ENCODE results near the gene VWA3B.
"Not testable (repeated sequence)": the region's sequence is repeated elsewhere in the genome, so short reads cannot be mapped to it uniquely, and the experiment has no call there.

VWA3B gene

DNA sequence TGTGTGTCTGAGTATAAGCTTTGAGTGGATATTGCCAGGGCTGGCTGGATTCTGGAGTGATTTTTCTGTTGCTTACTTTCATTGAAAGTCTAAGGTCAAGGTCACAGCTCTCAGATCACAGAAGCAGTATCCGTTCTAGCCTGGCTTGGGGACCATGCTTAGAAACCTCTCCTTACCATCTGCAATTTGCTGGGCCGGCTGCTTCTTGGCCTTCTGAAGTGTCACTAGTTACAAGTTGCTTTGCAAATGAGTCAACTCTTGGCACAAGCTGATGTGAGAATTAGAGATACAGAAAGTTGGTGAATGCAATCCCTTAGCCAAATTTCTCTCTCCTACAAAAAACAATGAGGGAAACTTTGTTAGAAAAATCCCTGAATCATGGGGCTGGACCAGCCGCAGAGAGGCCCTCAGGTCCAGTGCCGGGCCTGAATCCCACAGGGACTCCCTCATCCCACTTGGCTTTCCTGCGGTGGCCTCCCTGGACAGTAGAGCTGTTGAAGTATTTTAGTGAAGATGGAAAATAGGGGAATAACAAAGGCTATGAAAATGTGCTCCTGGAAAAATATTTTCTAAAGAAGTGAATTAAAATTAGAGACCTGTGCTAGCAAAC, 166.6 kb downstream of the VWA3B start:
- peak; percentile 21 for DNase-seq

DNA sequence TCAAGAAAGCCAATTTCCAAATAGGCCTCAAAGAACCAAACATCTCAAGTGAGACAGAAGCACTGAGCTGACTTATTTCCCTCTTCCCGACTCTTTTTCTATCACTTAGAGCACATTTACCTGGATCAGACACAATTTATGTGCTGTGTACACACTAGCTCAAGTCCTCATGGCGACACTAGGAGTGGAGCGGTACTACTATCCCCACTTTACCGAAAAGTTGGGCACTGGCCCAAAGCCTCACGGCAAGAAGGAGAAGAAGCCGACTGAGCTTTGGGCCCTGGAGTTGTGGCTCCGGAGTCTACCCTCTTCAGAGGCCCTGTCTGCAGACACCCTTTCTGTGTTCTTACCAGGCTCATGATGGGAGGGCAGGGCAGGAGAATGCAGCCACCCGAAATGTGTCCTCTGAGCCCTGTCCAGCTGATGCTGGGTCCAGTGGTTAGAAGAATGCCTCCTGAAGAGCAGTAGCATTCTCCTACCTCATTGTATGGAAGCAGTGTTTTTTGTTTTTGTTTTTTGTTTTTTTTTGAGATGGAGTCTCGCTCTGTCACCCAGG, 167.6 kb downstream of the VWA3B start:
- no peak for DNase-seq

DNA sequence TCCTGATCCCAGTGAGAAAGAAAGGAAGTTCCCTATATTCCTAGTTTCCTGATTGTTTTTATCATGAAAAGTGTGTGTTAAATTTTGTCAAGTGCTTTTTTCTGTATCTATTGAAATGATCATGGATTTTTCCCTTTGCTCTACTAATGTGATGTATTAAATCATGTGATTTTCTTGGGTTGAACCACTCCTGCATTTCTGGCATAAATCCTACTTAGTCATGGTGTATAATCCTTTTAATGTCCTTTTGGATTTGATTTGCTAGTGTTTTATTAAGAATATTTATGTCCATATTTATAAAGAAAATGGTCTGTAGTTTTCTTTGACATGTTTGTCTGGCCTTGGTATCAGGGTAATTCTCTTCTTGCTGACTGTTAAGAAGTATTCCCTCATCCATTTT, 171.9 kb downstream of the VWA3B start:
- no peak for DNase-seq

DNA sequence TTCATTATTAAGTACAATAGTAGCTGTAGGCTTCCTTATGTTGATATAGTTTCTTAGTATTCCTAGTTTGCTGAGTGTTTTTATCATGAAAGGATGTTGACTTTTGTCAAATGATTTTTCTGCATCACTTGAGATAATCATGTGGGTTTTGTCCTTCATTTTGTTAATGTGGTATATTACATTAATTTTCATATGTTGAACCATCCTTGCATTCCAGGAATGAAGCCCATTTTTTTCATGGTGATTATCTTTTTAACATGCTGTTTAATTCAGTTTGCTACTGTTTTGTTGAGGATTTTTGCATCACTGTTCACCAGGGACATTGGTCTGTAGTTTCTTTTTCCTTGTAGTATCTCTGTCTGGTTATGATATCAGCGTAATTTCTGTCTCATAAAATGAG, 176.4 kb downstream of the VWA3B start:
- DNase-seq: no peak

DNA sequence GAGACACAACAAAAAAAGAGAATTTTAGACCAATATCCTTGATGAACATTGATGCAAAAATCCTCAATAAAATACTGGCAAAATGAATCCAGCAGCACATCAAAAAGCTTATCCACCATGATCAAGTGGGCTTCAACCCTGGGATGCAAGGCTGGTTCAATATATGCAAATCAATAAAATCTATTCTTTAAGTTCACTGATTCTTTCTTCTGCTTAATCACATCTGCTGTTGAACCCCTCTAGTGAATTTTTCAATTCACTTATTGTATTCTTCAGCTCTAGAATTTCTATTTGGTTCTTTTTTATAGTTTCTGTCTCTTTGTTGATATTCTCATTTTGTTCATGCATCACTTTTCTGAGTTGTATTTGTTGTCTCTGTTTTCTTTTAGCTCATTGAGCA, 181.3 kb downstream of the VWA3B start:
- not testable (repeated sequence) for DNase-seq

DNA sequence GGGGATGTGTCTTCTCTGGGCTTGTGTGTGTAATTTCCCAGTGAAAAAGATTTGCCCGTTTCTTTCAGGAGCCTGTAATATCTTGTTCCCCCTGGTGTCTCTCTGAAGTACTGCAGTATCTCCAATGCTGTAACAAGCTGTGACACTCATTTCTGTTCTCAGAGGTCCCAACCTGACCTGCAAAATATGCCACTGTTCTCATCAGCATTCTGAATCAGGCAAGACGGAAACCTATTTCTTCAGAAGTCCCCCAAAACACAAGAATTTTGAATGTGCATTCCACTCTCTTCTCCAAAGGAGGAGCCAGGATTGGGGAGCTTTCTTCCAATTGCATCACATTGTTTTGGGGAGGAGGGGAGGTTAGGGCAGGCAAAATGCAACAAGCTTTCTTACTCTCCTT, 182.3 kb downstream of the VWA3B start:
- DNase-seq: peak; percentile 84

DNA sequence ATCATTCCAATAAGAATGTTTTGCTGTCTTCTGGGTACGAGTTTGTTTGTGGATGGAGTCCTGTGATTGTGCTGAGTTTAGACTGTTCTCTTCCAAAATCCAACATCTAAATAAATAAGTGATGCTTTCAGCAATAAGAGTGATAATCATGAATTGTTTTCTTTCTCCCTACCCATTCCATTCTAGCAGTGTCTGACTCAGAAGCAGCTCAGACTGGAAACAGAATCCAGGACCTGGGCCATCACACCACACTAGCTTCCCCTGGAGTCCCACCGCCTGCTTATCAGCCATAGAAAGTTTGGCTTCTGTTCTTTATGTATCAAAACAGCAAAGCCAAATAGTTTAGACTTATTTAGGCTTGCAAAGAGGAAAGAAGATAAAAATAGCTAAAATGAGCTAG, 182.9 kb downstream of the VWA3B start:
- DNase-seq: peak; percentile 53

DNA sequence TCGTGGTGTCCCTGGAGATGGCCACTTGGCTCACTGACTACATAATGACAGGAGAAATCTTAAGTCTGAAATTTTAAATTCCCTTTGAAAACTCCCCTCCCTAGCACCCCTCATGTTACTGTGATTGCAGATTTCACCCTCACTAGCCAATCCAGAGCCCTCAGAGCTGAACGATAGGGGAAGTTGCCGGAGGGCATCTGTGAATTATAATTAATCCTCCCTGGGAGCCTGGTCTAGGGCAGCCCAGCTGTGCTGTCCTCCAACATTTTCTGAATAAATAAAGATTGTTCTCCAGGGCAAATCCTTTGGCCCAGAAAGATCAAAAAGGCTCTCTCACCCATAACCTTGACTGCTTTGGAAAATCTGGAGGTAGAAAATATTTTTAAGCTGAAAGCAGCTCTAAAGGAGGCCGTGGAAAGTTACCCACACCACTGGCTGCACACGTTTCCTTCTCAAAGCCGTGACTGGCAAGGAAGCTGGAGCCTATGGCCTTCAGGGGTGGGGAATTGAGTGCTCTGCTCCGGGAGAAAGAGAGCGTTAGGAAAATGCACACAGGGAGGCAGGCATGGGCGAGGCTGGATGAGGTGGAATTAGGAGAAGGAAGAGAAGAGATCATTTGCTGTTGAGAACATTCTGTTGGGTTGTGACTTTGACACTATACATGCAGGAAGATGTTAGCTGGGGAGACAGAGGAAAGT, 190.3 kb downstream of the VWA3B start:
- DNase-seq: no peak

DNA sequence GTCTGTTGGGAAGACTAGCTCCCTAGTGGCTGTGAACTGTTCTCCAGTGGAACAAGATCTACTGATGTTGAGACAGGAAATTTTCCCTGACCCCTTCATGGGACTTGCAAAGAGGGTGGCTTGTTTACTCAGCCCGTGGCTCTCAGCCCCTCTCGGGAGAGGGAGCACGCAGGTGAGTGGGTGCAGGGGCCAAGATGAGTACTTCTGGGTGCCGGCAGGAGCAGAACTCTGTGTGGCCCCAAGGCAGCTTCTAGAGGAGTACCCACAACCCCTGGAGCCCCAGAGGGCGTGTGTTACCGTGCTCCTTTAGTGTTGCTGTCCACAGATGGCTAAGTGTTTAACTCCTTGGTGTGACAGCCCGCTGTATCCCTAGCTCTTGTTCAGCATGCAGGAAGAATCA, 191.1 kb downstream of the VWA3B start:
- DNase-seq: no peak

DNA sequence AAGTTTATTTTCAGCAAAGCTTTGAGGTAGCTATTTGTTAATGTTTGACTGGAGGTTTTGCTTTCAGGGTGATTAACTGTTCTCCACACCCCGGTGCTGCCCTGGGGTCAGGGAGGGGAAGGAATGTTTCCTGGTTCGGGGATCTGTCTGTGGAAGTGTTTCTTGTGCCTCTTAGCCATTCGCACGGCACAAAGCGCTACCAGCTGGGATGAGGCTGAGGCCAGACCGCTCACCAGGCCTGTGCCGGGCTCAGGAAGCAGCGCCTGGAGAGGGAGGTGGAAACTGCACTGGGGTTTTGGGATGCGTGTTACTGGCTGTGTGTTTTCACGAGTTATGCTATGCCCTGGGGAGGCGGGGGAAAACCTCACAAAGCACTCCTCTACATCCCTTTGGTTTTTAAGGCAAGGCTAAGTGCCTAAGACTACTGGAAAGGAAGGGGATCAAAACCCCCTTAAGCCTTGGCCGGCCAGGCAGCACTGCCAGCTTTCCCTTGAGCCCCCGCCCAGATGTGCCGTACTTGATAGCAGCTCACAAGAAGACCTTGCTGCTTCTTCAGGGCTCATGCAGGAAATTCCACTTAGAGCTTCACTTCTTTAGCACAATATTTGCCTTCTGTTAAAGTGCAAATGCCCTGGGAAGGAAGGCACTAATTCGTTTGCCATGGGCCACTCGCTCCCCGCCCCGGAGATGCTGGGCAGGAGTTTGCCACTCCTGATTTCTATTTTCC, 193.6 kb downstream of the VWA3B start:
- peak; percentile 23 for DNase-seq

DNA sequence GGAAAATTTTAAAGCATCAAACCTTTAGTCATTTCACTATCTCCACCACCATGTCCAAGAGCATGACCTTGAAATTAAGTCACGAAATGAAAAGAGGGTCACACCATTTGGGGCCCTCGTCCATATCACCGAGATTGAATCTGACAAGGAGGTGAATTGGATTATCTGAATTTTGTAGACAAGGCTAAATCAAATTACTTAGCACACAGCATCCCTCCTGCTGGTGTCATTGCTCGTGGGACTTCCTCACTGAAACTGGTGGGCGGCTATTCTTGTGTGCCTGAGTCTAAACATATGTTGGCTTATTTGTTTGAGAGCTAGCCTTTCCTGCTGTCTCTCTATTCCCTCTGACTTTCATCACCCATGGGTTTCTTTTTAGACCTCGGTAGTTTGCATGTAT, 194.6 kb downstream of the VWA3B start:
- no peak for DNase-seq

DNA sequence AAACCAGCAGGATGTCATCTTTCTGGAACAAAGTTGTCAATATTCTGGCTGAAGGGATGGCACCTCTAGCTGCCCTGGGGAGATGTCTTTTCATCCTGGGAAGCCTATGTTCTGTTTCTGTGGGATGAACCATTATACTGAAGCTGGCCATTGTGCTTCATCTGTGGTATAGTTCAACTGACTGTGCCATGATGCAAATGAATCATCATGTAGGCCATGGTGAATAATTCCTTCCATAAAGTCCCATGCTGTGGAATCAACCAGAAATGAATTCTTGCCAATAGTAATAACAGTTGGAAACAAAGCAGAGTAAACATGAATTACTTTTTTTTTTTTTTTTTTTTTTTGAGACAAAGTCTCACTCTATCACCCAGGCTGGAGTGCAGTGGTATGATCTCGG, 195.1 kb downstream of the VWA3B start:
- DNase-seq: peak; percentile 14

DNA sequence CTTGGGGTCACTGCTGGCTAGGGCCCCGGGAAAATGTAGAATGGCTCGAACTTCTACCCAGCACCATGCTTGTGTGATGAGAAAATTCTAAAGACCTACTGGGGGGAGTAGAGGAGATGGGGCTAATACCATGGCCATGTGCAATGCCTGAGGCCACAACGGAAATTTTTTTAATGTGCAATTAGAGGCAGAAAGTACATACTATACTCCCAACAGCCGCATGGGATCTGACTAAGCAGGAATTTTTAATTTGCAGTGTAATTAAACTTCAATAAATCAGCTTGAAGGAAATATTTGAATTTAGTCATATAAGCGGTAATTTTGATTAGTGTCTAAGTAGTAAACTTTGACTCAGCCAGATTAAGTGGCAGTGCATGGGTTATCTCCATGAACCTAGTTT, 206.1 kb downstream of the VWA3B start:
- DNase-seq: no peak

DNA sequence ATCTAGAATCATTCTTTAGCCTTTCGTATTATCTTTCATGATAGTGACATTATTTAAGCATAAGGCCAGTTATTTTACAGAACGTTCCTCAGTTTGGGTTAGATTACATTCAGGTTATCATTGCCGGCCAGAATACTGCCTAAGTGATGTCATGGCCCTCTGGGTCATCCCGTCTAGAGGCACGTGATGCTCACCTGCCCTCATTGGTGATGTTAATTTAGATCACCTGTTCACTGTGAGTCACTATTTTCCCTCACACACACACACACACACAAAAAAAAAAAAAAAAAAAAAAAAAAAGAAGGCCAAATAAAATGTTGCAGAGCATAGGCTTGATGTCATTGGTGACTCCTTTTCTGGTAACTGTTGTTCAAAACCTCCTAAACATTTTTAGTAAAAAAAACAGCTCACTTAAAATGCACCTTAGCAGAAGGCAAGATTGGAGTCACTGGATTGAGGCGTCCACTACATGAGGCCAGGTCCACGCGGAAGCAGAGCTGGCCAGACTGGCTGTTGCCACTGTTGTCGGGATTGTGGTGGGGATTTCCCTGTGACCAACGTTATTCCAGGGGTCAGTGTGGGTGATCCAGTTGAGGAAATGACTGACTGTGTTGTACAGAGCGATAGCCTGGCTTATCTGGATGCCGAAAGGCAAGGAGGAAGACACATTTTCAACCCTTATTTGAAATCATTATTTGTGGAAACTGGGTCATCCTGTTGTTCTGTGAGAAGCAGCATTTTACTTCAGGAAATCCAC, 207.1 kb downstream of the VWA3B start:
- no peak for DNase-seq

DNA sequence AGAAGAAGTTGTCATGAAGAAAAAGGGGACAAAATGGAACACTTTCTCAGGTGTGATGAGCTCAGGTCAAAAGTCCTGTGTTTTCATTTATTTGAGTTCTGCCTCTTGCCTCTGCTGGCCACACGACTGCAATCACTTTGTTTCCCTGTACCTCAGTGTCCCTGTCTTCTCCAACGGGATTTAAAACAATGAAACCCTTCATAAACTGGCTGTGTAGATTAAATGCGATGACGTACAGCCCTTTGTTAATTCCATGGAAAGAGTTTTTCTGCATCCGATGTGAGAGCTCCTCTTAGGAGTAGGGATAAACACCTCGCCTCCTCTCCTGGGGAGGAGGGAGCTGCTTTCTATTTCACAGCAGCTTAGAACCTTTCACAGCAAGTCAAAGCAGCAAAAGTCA, 207.7 kb downstream of the VWA3B start:
- no peak for DNase-seq

DNA sequence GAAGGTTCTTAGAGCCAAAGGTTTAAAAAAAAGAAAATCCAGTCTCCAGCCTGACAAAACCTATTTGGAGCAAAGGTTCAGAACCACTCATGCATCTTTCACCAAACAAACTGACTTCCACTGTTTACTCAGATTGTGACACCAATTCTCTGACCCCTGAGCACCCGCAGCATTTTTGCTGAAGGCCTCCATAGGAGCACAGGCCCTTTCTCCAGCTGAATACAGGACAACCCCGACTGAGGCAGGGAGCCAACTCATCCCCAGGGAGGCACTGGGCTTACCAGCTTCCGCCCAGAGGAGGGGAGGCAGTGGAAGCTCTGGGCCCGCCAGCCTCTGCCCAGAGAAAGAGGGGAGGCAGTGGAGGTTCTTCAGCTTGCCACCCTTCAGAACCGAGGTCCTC, 208.3 kb downstream of the VWA3B start:
- DNase-seq: no peak

DNA sequence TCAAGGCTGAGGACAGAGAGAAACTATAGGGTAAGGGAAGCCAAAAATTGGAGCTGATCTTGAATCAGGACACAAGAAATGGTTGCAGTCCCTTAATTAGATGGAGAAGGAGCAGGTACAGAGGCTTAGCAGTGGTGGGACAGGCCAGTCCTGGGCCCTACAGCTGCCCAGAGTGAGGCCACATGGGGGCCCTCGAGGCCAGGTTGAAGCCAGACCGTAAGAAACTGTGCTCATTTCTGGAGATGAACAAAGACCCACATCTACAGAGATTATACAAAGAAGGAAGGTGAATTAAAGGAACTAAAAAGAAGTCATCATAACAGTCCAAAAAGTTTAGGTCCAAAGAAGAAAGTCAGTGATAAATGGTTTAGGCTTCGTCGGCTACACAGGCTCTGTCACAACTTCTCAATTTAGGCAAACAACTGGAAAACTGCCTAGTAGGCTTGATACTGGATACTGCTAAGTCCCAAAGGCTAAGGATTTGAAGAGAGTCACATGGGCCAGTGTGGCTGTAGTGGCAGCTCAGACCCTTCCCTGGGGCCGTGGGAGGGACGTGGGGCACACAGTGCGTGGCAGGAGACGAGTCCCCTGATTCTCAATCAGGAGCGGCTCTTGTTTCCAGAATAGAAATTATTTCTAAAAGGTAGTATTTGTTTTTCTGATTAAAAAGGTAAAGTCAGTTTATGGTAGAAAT, 208.9 kb downstream of the VWA3B start:
- no peak for DNase-seq

DNA sequence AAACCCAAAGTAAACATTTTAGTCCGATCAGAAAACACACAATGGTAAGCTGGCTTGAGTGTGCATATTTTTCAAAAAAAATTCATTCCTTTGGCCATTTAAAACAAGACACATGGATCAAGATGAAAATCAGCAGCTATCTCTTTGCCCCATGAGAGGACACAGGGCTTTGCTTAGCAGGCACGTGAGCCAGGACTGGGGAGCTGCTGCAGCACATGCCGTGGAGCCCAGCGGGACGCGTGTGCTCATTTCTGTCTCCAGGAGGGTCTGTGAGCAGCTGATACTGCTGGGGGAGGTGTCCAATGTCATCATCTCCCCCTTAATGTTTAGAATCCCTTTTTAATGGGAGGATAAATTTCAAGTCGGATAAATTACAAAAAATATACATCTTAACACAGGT, 209.5 kb downstream of the VWA3B start:
- DNase-seq: no peak

DNA sequence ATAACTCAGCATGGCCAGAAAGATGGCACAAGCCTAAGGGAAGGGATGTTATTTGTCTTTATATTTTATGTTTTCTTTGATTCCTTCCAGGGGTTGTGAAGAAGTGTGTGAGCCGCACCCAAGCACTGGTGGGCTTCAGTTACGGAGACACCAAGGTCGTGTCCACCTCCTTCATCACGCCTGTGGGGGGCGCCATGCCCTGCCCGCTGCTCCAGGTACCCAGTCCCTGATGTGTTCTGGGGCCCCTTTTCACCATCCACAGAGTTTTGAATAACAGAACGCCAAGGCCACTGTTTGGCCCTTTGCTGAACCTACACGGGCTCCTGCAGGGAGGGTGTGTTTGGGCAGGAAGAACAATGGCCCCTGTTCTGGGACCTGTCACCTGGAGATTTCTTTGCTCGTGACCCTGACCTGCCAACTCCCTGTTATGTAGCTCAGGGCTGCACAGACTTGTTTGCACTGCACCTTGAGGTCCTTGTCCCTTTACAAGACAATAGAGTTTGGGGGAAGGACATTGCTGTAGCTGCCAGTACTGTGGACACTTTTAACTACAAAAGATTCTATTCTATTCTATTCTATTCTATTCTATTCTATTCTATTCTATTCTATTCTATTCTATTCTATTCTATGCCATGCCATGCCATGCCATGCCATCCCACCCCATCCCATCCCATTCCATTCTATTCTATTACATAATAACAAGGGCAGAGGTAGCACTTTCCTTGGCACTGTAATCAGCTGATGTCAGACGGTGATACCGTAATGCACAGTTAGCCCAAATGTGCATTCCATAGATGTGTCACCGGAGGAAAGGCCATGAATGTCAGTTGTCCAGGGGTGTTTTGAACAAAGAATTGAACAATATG, 211.1 kb downstream of the VWA3B start:
- no peak for DNase-seq

DNA sequence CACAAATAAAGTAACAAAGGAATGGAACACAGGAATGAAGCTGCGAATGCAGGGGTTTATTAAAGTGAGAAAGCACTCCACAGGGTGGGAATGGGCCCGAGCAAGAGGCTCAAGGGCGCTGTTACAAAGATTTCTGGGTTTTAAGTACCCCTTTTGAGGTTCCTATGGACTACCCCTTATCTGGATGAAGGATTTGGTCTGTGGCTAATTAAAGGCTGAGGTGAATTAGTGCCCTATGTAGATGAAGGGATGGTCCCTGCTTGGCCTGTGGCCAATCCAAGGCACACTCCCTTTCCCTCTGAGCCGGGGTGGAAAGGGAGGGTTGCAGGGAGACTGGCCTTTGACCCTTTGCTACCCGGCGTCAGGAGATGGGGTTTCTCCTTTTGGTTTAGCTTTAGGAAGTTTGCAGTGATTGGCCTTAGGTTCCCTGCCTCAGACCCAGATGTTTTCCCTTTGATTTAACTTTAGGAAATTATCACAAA, 211.8 kb downstream of the VWA3B start:
- DNase-seq: no peak

DNA sequence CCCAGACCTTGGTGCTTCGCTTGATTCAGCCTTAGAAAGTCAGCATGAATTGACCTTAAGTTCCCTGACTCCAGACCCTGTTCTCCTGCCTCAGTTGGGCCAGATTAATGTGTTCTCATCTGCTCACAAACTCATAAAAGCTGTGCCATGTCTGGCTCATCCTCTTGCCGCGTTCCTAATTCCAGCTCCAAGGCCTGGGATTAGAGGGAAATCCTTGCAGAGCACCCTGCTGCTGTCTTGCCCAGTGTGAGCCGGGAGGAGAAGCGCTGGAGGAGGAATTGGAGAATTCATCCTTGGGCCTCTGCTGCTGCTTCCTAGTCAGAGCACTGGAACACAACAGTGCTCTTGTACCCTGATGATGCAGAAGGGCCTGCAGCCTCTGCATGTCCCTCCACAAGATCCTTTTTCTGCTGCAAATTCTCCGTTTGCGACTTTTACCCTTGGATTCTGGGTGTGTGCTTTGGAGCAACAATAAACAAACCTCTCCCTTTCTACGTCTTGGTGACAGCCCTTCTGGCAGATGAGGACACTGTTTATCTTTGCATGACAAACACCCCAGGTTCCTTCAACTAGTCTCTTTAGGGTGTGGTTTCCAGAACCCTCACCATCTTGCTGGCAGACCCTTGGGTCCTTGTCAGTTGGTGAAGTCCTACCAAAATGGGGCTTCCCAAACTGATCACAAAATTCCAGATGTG, 212.4 kb downstream of the VWA3B start:
- DNase-seq: no peak

Measured in fibroblast of upper back skin (primary cell).